Fibroblast of villous mesenchyme (primary cell): Measurements from ENCODE around the gene DPH7. TPM values are rescaled to one million over a fixed set of nuclear protein-coding genes. Genes with fewer than 3 reads are reported as not detected.

Experiments used
- DNase-seq: peaks from one replicate; pipeline ENCODE4 v3.0.0-alpha.2; 2010; ENCODE audit warnings: low read depth
- H3K4me3 ChIP-seq: 2 replicates; pipeline ENCODE4 v1.5.1; 2011; ENCODE audit warnings: low read depth, mild to moderate bottlenecking, low read length
- total RNA-seq: library from RNA; depleted of rRNA; stranded (reverse); fragments of >200 nt; gene quantifications from 2 replicates; pipeline ENCODE4 v1.2.3, GENCODE V29; 2012
- TF ChIP-seq, protein P1 (sequence below): IDR thresholded peaks from 2 replicates; pipeline ENCODE4 v1.5.1; 2012; ENCODE audit warnings: low read depth, mild to moderate bottlenecking, low read length; ENCODE audit not compliant: insufficient read depth

DPH7 gene
- total RNA-seq, 1 donor: 22.0 TPM

DNA sequence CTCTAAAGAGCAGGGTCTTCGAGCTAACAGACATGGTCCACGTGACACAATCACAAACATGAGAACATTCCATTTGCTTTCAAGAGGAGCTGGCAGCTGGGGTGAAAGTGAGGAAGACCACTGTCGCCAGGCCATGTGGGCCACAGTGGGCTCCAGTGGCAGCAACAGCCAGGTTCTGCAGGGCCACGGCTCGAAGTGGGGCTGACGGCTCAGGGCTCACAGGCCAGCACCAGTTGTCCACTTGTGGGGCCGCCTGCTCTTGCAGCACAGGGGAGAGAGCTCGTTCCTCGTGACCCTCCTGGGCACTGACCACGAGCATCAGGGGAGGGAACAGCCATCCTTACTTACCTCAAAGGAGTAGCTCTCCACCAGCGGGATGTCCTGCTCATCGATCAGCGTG lies 9.6 kb upstream of the DPH7 start:
- TF ChIP-seq, protein P1, sequence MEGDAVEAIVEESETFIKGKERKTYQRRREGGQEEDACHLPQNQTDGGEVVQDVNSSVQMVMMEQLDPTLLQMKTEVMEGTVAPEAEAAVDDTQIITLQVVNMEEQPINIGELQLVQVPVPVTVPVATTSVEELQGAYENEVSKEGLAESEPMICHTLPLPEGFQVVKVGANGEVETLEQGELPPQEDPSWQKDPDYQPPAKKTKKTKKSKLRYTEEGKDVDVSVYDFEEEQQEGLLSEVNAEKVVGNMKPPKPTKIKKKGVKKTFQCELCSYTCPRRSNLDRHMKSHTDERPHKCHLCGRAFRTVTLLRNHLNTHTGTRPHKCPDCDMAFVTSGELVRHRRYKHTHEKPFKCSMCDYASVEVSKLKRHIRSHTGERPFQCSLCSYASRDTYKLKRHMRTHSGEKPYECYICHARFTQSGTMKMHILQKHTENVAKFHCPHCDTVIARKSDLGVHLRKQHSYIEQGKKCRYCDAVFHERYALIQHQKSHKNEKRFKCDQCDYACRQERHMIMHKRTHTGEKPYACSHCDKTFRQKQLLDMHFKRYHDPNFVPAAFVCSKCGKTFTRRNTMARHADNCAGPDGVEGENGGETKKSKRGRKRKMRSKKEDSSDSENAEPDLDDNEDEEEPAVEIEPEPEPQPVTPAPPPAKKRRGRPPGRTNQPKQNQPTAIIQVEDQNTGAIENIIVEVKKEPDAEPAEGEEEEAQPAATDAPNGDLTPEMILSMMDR: no peak
- H3K4me3 ChIP-seq: no peak overlapping the region
- no peak for DNase-seq

GRCh38 chr9:137586854-137587253 lies 8.1 kb upstream of the DPH7 start:
- TF ChIP-seq, protein P1: no peak
- no peak for DNase-seq
- H3K4me3 ChIP-seq: no peak overlapping the region

- H3K4me3 ChIP-seq: no peak overlapping the region
- TF ChIP-seq, protein P1: no peak
- no peak for DNase-seq
These were observed 5.2 kb upstream of the DPH7 start for GRCh38 chr9:137583957-137584356.

GRCh38 chr9:137583347-137583746 lies 4.6 kb upstream of the DPH7 start:
- TF ChIP-seq, protein P1: no peak
- no peak overlapping the region for H3K4me3 ChIP-seq
- DNase-seq: no peak

DNA sequence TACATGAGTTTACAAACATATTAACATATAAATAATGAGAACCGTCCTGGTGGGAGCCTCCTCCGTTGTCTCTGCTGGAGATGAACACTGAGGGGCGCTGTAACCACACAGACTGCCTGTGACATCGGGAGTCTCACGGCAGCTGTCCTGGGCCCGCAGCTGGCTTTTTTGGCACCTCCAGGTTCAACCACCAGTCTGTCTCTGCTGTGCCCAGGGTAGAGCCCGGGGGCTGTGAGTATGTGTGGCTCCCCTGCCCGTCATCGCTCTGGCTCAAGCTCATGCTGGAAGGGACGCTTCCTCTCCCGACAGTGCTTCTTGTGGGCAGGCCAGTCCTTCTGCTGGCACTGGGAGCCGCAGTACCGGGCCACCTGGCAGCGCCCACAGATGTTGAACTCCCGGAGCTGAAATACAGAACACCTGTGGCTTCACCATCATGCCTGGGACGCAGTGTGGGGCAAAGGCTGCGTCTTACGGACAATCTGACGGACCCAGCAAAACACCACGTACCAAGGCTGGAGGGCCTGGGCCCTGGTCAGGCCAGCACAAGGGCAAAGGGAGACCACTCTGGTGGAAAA lies 3.6 kb upstream of the DPH7 start:
- H3K4me3 ChIP-seq: no peak overlapping the region
- TF ChIP-seq, protein P1: peak; percentile 43
- DNase-seq: no peak

- TF ChIP-seq, protein P1: no peak
- no peak for DNase-seq
- no peak overlapping the region for H3K4me3 ChIP-seq
These were observed 2.9 kb upstream of the DPH7 start for GRCh38 chr9:137581361-137582285.

DNA sequence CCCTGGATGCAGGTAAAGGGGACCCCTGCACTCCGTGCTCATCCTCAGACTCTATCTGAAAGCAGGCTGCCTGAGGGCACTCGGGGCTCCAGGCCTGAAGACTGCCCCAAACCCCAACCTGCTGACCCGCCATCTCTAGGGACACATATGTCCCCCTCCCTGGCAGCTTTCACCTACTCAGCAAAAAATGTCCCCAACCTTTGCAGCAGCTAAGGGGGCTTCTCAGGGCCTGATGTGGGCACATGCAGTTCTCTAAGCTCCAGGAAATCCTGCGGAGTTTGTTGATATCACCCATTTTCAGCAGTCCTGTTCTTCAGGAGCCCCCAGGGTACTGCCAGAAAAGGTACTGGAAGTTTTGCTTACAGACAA lies 2.2 kb upstream of the DPH7 start:
- H3K4me3 ChIP-seq: no peak overlapping the region
- no peak for DNase-seq
- TF ChIP-seq, protein P1: no peak
